HS-5 (cell line): ENCODE measurements around the gene PHKA1.
"Not testable (repeated sequence)": the region's sequence is repeated elsewhere in the genome, so short reads cannot be mapped to it uniquely, and the experiment has no call there.

Experiments
- DNase-seq: peaks from one replicate; pipeline ENCODE4 v3.0.0-alpha.2; 2012; ENCODE audit warnings: low read depth

Gene PHKA1

GRCh38 chrX:72713599-72714477 is at the start of gene PHKA1:
TSS of gene PHKA1 (minus strand) at chrX:72714306. CDS start at chrX:72713880, 426 bp downstream.
- DNase-seq: not testable (repeated sequence)

GRCh38 chrX:72760454-72760853 is 46.3 kb upstream of the PHKA1 start:
- not testable (repeated sequence) for DNase-seq

- not testable (repeated sequence) for DNase-seq
Measured at GRCh38 chrX:72748545-72748944, 34.4 kb upstream of the PHKA1 start.

DNA sequence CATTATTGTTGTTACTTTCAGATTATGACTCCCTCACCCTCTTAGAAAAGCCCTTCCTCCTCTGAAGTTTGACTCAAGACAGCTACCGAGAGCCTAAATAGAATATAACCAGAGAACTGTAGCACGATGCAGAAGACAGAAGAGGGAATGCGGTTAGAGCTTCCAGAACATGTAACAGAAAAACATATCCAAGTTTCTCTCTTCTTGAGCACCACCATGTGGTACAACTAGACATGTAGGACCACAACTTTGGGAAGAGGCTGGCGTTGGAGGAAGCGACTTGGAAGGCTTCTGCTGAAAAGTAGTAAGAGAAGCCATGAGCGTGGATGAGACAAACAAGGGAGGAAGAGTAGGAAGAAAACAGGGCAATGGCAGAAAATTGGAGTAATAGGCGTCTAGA is 31.4 kb upstream of the PHKA1 start:
- not testable (repeated sequence) for DNase-seq

DNA sequence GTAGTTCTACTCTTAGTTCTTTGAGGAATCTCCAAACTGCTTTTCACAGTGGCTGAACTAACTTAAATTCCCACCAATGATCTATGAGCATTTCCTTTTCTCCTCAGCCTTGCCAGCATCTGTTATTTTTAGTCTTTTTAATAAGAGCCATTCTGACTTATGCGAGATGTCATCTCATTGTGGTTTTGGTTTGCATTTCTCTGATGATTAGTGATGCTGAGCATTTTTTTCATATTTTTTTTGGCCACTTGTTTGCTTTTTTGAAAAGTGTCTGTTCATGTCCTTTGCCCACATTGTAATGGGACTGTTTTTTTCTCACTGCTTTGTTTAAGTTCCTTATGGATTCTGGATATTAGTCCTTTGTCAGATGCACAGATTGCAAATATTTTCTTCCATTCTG is 21.5 kb upstream of the PHKA1 start:
- no peak for DNase-seq

- not testable (repeated sequence) for DNase-seq
Measured at GRCh38 chrX:72733636-72734035, 19.5 kb upstream of the PHKA1 start.

DNA sequence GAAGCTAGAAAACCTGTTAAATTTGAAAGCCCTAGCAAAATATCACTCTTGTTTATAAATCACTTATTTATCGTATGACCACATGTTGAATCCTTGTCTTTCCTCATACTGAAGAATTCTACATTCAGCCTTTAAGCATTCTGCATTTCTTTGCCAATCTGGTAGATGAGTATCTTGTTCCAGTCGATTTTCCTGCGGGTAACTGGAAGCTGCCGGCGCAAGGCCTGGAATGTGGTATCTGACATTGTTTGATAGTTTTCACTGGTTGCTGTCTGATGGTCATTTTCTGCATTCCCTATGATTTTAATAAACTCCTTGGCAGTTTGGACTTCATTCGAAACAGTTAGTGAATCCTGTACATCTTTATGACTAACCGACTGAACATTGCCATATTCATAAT is 13.7 kb upstream of the PHKA1 start:
- no peak for DNase-seq

DNA sequence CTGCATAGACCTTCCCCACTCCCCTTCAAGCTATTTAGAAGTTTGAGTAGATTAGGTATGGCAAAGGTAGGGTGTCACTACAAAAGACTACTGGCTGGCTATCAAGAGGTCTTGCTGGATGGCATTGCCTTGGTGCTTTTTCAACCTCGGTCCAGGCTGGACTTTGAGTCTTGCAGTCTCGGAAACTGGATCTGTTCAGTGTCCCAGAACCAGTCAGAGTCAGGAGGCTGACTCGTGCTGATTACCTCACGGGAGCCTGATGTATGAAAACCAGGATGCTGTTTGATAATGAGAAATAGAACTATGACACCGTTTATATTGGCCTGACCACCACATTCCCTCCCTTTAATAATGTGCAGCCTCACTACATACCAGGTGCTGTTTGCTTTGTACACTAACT is 2.7 kb upstream of the PHKA1 start:
- DNase-seq: no peak

DNA sequence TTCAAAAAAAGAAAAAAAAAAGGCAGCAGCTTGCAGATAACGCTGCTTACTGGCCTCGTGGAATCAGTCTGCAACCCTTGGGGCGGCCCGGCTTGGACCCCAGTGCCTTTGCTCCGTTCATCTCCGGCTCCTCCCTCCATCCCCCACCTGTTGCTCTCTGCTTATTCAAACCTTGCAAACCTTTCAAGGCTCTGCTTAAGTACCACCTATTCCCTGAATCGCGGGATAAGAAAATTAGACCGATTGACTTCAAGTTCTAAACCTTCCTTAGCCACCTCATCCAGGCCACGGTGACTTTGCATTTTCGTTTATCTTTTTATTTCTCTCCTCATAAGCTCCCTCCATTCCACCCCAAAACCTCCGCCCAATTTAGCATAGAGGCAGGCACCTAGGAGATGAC is 1.4 kb upstream of the PHKA1 start:
- DNase-seq: no peak

DNA sequence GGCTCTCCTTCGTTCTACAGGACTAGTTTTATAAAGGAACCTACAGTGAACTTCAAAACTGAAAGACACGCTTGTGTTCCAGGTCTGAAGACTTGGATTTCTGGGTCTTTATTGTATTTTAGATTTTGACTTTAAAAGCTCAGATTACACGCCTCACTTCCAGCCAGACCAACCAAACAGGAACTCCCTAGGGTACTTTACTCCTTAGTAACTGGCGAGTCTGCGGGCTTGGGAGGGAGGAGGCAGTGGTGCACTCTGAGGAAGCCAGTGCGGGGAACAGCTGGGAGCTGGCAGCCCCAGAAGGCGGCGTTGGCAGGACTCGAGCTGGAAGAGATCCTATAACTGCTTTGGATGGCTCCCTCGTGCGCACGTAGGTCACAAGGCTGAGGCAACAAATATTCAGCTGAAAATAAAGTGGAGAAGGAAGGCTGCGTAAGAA is 391 bp upstream of the PHKA1 start:
- peak; percentile 8 for DNase-seq

- DNase-seq: no peak
Measured at GRCh38 chrX:72713130-72713529, 976 bp downstream of the PHKA1 start.

DNA sequence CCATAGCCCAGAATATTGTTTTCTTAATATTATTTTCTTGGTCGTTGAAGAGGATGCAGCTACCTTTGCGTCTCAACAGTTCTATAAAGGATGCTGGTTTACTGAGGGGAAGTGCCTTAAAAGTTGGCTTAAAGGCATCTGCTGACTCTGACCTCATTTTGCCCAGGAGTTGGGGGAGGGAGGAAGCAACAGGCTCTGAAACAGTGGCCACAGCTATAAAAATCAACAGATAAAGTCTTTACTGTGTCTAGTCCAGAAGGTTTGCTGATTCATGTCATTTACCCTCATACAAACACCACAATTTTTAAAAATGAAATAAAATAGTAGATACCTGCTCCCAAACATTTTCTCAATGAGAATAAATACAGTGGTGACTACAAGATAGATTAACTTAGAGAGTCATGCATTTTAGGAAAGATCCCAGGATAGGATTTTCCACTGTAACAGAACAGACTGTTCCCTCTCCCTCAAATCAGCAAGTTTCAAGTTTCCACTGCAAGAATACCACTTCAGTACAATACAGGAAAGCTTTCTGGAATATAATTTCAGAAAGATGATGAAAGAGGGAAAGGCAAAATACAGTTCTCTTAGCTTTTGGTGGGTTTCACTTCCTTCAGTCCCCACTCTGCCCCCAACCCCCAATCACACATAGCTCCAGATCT is 1.9 kb downstream of the PHKA1 start:
- DNase-seq: no peak

DNA sequence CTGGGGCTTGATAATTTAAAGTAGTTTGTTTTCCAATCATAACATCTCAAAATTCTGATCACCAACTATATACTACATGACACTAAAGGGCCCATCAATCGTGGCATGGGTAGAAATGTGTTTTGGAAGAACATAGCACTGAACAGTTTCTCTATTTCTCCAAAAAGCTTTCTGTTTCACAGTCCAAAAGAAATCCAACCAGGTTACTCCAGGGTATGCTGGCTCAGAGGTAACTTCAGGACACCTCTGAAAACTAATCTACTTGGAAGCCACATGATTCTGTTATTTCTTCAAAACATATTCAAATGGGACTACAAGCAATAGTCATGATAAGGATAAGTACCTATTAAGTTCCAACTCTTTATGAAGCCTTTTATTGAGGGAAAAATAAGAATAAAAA is 8.3 kb downstream of the PHKA1 start:
- no peak for DNase-seq

GRCh38 chrX:72705111-72705510 is 9.0 kb downstream of the PHKA1 start:
- no peak for DNase-seq

GRCh38 chrX:72694170-72694569 is 19.9 kb downstream of the PHKA1 start:
- DNase-seq: no peak

GRCh38 chrX:72693477-72693876 is 20.6 kb downstream of the PHKA1 start:
- DNase-seq: no peak

DNA sequence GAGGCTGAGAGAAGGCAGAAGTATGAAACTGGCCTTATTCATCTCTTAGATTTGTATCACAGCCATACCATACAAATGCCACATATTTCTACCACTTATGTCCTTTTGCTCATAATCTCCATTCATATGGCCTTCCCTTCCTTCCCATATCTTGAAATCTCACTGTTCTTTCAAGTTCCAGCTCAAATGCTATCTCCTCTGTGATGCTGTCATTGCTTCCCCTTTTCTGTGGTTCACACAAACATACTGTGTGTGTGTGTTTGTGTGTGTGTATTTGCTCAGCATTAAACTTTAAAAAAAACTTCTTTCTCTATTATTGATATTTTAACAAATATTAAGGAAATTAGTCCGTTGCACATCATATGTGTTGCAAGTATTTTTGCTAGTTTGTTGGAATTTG is 26.7 kb downstream of the PHKA1 start:
- no peak for DNase-seq

DNA sequence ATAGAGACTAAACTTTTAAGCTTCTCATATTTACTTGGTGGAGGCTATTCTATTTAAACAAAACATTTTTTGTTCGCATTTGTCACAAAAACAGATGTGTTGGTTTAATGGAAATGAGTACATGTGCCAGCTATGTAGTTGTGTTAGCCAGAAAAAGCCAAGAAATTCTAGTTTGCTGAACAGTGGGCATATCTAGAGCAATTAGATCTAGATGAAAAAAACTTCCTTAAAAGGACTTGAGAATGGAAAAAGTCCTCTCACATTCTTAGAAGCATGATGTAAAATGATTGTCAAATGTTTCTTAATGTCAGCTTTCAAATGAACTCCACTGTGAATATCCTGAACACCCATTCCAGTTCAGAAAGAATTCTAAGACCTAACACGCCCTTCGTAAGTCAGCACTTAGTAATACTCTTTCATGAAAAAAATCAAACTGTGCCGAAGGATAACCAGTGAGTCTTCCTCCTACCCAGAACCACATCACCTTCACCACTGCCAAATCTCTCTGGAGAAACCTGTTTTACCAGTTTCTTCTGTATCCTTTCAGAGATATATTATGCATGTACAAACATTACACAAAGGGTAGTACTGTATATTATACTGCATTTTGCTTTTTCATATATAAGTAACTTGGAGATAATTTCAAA is 28.2 kb downstream of the PHKA1 start:
- DNase-seq: no peak

- DNase-seq: no peak
Measured at GRCh38 chrX:72685018-72685417, 29.1 kb downstream of the PHKA1 start.

GRCh38 chrX:72683631-72684030 is 30.5 kb downstream of the PHKA1 start:
- no peak for DNase-seq

DNA sequence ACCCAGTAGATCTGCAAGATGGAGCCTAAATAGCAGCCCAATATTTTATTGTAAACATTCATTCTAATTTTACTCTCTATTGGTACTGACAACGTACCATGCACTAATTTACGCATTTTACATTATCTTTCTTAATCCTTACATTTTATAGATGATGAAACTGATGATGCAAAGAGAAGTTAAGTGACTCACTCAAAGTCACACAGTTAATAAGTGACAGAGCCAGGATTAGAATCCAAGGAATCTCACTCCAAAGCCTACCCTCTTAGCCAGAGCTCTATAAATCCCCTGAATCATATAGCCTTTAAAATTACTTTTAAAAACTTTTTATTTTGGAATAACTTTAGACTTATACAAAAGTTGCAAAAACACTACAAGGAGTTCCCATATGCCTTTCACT is 37.6 kb downstream of the PHKA1 start:
- no peak for DNase-seq

GRCh38 chrX:72673951-72674350 is 40.2 kb downstream of the PHKA1 start:
- DNase-seq: not testable (repeated sequence)

DNA sequence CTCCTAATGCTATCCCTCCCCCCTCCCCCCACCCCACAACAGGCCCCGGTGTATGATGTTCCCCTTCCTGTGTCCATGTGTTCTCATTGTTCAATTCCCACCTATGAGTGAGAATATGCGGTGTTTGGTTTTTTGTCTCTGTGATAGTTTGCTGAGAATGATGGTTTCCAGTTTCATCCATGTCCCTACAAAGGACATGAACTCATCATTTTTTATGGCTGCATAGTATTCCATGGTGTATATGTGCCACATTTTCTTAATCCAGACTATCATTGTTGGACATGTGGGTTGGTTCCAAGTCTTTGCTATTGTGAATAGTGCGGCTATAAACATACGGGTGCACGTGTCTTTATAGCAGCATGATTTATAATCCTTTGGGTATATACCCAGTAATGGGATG is 44.6 kb downstream of the PHKA1 start:
- not testable (repeated sequence) for DNase-seq
